Fibroblast of upper back skin (primary cell): ENCODE measurements around the gene FHOD3.

Experiments used
- DNase-seq: peaks from one replicate; pipeline ENCODE4 v3.0.0-alpha.2; 2013

FHOD3 gene

GRCh38 chr18:36608107-36608506, 310.6 kb downstream of the FHOD3 start:
- no peak for DNase-seq

DNA sequence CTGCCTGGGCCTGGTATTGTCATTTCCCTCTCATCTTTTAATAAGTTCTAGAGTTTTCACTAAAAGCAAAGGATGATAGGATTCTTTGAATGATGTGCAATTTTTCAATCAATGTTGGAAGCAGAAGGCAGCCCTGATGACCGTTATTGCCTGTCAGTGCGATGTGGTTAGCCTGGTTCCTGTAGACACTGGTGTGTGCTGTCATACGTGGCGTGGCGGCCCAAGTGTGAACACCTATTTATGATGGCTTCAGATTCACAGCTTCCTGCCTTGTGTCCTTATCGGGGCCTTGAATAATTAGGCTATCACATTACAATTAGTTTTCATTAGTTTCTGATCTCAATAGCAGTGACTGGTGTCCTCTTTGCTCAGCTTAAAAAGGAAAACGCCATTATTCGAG, 312.7 kb downstream of the FHOD3 start:
- DNase-seq = no peak

DNA sequence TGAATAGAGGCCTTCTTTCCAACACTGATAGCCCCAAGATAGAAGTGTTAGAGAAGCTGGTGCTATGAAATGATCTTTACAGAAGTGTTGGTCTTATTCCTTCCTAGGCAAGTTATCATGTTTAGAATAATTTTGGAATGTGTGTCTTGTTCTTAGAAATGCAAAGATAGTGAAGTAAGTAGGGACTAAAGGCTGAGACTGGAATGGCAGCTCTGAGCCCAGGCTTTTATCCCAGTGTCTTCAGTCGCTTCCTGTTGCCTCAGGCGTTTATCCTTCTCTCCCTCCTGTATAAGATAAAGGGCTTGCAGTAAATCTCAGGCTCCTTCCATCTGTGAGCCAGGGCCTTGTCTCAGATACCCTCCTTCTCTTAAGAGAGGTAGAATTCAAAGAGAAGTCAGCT, 313.1 kb downstream of the FHOD3 start:
- DNase-seq = no peak

- DNase-seq = no peak
Observed at GRCh38 chr18:36613069-36613468, 315.6 kb downstream of the FHOD3 start.

DNA sequence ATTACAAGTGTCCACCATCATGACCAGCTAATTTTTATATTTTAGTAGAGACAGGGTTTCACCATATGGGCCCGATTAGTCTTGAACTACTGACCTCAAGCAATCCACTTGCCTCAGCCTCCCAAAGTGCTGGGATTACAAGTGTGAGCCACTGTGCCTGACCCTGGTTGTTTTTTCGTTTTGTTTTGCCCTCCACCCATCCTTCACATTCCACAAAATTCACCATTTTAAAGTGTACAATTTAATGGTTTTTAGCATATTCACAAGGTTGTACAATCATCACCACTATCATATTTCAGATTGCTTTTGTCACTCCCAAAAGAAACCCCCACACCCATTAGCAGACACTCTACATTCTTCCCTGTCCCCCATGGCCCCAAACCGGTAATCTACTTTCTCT, 316.3 kb downstream of the FHOD3 start:
- no peak for DNase-seq

DNA sequence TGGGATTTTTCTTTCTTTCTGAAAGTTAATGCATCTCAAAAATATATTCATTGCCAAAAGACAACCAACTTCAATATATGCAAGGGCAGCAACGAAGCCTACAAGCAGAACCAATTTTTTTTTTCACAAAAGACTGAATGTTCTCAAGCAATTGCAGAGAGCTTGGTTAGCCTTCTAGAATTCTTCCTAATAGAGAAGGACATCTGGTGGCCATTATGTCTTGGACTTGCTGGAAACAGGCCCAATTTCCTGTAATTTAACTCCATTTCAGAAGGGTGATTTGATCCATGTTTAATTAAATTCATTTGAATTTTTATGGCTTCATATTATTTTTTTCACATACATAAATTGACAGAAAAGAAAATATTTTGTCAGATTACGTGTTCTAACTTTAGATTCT, 323.3 kb downstream of the FHOD3 start:
- peak; percentile 34 for DNase-seq

- no peak for DNase-seq
Observed at GRCh38 chr18:36622610-36623009, 325.1 kb downstream of the FHOD3 start.

GRCh38 chr18:36623091-36623490, 325.6 kb downstream of the FHOD3 start:
- no peak for DNase-seq

DNA sequence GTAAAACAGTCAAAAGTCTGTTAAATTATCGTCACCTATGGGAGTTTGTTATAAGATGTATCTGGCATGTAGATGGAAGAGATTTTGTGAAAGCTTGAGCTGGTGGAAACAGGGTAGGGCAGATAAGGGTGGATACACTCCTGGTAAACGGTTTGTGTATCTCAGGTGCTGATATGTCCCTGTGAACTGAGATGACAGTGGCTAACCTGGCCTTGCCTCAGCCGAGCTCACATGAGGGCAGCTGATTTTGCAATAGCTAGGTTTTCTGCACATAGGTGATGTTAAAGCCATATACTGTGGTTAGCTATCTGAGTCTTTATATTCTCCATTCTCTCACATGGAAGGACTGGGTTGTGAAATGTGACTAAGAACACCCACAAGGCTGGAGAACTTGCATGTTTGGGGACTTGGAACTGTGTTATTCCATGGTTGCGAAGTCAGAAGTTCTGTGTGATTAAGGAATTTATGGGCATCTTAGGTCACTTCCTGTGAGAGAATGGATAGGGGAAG, 326.2 kb downstream of the FHOD3 start:
- DNase-seq = peak; percentile 29

DNA sequence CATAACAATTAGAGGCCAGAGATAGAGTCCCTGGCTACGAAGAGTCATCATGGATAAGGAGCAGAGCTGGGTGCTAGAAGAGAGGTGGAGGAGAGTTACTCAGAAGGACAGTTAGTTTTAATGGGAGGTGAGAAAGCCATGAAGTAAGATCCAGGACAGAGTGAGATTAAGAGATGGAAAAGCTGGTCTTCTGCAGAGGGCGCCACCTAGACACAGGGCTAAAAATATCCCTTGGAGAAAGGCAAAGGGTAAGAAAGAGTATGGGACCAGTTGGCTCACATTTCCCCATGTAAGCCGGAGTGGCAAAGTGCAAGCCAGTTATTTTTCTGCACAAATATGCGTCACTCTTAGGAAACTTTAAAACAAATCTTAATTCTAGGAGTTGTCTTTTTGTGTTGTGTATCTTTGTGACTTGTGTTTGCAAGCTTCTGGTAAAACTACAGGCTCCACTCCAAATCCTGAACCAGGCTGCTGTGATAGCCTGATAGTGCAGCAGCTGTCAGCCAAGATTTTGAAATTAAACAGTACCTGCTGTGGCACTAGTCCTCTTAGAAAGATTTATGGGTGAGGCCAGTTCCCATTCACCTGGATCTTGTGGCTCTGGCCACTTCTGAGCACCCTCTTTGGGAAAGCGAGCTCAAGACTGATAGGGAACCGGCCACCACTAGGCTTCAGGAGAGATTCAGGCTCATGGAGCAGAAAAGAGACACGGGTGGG, 327.1 kb downstream of the FHOD3 start:
- DNase-seq = no peak

GRCh38 chr18:36625386-36625785, 327.9 kb downstream of the FHOD3 start:
- no peak for DNase-seq

GRCh38 chr18:36627637-36628036, 330.1 kb downstream of the FHOD3 start:
- no peak for DNase-seq

DNA sequence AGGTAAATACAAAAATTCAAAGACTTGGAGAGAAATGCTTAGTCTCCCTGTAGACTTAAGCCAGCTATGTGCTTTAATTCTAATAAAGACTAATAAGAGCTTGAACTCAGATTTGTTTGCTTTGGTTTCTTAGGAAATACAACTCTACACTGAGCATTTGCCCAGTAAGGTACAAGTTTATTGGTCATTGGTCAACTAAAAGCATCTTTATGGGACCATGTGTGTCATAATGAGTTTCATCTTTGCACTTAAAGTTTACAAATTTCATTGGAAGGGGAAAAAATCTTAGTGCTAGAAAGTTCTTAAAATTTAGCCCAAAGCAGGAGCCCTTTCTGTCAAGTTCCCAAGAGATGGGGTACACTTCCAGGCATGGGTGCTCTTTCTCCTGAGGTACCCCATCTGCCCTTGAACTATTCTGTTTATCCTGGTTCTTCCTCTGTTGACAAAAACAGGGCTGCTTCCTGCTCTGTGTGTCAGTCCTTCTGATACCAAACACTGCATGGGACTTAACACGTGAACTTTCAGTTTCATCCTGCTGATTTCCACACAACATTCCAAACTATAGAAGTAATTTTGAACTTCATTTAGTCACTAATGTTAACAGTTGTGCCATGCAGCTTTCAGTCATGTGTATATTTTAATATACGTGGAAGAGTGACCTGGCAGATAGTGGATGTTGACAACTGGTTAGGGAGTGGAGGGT, 331.1 kb downstream of the FHOD3 start:
- DNase-seq = peak; percentile 55

- no peak for DNase-seq
Observed at GRCh38 chr18:36629138-36629530, 331.6 kb downstream of the FHOD3 start.

- no peak for DNase-seq
Observed at GRCh38 chr18:36629836-36630235, 332.3 kb downstream of the FHOD3 start.

DNA sequence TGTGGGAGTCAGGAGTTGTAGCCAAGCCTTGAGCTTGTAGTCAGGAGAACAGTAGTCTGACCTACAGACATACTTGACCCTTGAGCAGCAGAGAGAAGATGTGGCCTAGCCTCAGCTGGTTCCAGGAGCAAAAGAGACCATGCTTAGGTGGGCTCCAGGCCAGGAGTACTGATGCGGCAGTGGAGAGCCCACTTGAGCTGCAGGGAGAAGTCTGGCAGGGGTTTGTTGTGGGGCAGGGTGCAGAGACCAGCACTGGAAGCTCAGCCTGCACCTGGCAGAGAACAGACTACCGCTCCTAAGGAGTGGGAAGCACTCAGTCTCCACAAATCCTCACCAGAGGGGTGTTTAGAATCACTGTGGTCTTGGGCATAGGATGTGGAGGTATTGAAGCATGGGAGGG, 333.4 kb downstream of the FHOD3 start:
- DNase-seq = no peak

DNA sequence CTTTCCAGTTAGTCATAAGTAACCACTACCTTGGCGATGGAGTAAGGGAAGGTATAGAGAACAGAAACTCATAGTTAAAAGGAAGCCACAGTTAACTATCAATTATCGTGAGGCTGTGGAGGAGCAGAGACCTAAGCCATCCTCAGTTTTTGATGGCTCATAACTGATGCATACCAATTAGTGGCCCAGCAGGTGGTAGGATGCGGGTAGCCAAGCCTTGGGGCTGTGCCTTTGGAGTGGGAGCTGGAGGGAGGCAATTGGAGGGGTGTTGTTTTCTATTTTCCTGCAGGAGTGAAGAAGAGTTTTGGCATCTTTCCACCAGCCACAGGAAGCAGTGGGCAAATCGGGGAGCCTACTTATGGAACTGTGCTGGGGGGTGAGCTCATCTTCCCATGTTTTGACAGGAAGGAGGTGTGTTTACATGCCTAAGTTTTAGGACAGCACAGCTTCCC, 336.5 kb downstream of the FHOD3 start:
- DNase-seq = peak; percentile 10

DNA sequence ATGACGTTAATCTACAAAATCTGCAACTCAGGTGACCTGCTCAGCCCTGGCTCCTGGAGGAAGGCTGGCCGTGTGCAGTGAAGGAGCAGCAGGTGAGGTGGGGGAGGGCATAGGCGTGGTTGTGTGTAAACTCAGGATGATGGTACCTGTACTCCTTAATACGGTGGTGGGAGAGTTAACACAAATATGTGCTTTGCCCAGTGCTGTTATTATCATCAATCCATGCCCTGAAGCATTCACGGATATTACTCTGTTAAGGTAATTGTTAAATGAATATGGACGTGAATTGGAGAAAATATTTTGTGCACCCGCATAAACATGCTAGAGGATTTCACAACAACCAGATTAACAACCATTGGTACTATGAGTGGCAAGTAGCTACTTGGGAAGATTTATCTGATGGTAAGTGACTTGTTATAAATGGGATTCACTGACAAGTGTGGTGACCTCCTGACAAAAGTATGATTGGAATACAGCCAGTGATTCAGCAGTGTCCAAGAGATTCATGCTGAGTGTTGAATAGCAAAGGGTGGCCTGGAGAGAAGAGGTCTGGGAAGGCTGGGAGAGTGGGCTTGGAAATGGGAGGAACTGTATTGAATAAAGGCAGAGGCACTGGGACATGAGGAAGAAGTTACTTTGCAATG, 337.2 kb downstream of the FHOD3 start:
- peak; percentile 47 for DNase-seq

GRCh38 chr18:36635414-36636096, 338.0 kb downstream of the FHOD3 start:
- no peak for DNase-seq

DNA sequence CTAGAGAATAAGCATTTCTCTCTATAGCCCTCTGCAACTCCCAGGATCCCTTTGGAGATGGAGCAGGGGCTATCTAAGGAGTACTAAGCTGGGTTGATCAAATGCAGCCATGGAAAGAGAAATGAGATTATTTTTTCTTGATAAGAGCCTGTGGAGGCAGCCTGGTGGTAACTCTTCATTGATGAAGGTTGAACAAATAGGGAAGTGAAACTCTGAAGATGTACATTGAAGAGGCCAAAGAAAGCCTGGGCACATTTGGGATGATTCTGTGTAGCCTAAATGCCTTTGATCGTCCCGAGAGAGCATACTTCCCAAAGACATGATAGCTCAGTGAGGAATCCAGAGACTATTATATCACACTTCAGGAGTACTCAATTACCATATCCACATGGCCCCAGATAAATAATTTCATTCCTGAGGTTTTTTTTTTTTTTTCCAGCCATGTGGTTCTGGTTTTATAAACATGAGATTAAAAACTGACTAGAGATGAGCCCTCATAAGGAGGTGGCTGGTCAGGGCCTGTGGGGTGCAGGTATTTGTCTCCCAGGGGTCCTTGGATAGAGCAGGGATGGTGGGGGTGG, 338.8 kb downstream of the FHOD3 start:
- peak; percentile 49 for DNase-seq

GRCh38 chr18:36638224-36638623, 340.7 kb downstream of the FHOD3 start:
- no peak for DNase-seq

DNA sequence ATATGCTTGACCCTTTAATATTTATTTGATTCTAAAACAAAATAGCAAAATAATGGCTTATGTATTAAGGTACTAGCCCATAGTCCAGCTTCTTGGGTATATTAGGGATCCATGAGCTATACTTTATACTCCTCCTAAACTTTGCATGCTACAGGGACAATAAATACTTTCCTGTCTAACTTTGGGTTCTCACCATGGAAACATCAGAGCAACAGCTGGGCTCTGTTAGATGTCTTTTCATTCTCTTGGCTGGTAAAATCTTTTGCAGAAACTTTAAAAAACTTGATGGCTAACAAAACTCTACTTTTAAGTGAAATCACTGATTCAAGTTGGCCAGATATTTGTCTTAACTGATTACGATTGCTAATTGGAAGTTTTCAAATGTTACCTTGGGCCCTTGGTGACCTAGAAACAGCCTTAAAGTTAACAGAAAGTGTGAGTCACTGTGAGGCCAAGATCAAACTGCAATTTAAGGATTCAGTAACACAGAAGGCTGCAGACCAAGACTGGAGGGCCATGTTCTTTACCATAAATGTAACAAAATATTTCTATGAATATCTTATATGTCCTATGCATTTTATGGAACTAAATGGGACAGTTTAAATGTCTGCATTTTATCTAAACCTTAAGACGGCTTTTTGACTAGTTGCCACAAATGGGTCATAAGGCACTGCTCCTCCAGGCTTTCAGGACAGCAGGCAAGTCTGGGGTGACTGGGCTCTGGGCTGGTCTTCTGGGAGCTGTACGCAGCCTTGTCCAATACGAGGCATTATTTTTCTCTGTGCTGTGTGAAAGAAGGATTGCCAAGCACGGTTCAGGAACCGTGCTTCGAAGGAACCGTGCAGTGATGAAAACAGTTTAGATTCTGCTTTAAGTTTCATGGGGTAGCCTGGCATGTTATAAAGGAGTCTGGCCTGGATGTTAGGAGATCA, 342.8 kb downstream of the FHOD3 start:
- no peak for DNase-seq
